ENCODE data around the gene ACE2. TPM values are rescaled to one million over a fixed set of nuclear protein-coding genes. Genes with fewer than 3 reads are reported as not detected.

The ACE2 gene
- polyA plus RNA-seq, 3 donors = not detected

GRCh38 chrX:15564981-15565579, 35.7 kb downstream of the ACE2 start:
- Histone ChIP-seq H3K9me3 (replicated peaks in 1 of 2; ENCODE audit: control insufficient read depth in 1 of 2, insufficient read depth in 1 of 2, low read length in 2 of 2) (no peaks in the 10 kb centered on the region), H4K20me1 (ENCODE audit: insufficient read depth, low read length) (no peaks in the 10 kb centered on the region), H3K9ac (ENCODE audit: insufficient read depth, low read length, poor library complexity, severe bottlenecking) (no peak overlapping the region), H3K4me2 (replicated peaks; ENCODE audit: extremely low read depth, low read length, poor library complexity, severe bottlenecking) (no peak overlapping the region), H3K4me3 (replicated peaks in 1 of 3; ENCODE audit: low read depth in 2 of 3, low read length in 3 of 3) (no peak overlapping the region), H3K79me2 (ENCODE audit: insufficient read depth, low read length) (no peaks in the 10 kb centered on the region), H3K27ac (ENCODE audit: low read depth in 1 of 2, low read length in 2 of 2) (no peak overlapping the region), H3K36me3 (replicated peaks in 1 of 2; ENCODE audit: control insufficient read depth in 1 of 2, insufficient read depth in 2 of 2, low read length in 2 of 2) (no peaks in the 10 kb centered on the region), H2AFZ (ENCODE audit: insufficient read depth, low read depth, low read length, poor library complexity, severe bottlenecking) (peak overlapping the region; percentile 7), H3K27me3 (ENCODE audit: control insufficient read depth in 2 of 2, insufficient read depth in 2 of 2, low read length in 2 of 2) (peaks cover 0 to 72% of the 10 kb centered on the region in 2 donors), H3K4me1 (ENCODE audit: control insufficient read depth in 1 of 2, insufficient read depth in 2 of 2, low read length in 2 of 2) (no peaks in the 10 kb centered on the region)
- intact Hi-C loops (cut with micrococcal nuclease) = loop anchor here in 1 of 2 donors (5.0 kb wide), 1 partner anchor 218 kb away; no protein-coding TSS in a partner anchor
- Mint-ChIP-seq H3K4me3 (no peak overlapping the region), H3K4me1 (peaks cover 4% of the 10 kb centered on the region), H3K9me3 (peaks cover 0 to 1% (median 0%) of the 10 kb centered on the region in 7 donors), H3K27me3 (ENCODE audit: low read depth in 3 of 3) (peaks cover 1 to 54% (median 2%) of the 10 kb centered on the region in 3 donors), H3K27ac (peak overlapping the region in 2 of 7 donors; percentile 56 to 74), H3K36me3 (no peaks in the 10 kb centered on the region)
- peak; percentile 29 to 39 (median 30) for DNase-seq
- peak; percentile 46 for TF ChIP-seq CTCF (IDR thresholded peaks at IDR 0.05)
- 0% methylated on average over 2 of the region's 5 CpGs for WGBS (ENCODE audit: insufficient coverage)

- Mint-ChIP-seq H3K4me3 (no peak overlapping the region), H3K4me1 (peaks cover 4% of the 10 kb centered on the region), H3K36me3 (no peaks in the 10 kb centered on the region), H3K27ac (no peak overlapping the region), H3K9me3 (peaks cover 0 to 1% (median 0%) of the 10 kb centered on the region in 7 donors), H3K27me3 (ENCODE audit: low read depth in 3 of 3) (peaks cover 1 to 58% (median 2%) of the 10 kb centered on the region in 3 donors)
- TF ChIP-seq CTCF (IDR thresholded peaks at IDR 0.05) = no peak
- H3K9ac ChIP-seq (ENCODE audit: insufficient read depth, low read length, poor library complexity, severe bottlenecking) = no peak overlapping the region
- no peaks in the 10 kb centered on the region for H3K79me2 ChIP-seq (ENCODE audit: insufficient read depth, low read length)
- H4K20me1 ChIP-seq (ENCODE audit: insufficient read depth, low read length) = no peaks in the 10 kb centered on the region
- no CpG with 5 or more reads among the region's 7 CpGs for WGBS (ENCODE audit: insufficient coverage)
- intact Hi-C loops (cut with micrococcal nuclease) = no loop called here
- no peaks in the 10 kb centered on the region for H3K36me3 ChIP-seq (replicated peaks in 1 of 2; ENCODE audit: control insufficient read depth in 1 of 2, insufficient read depth in 2 of 2, low read length in 2 of 2)
- H3K27ac ChIP-seq (ENCODE audit: low read depth in 1 of 2, low read length in 2 of 2) = no peak overlapping the region
- no peak overlapping the region for H3K4me2 ChIP-seq (replicated peaks; ENCODE audit: extremely low read depth, low read length, poor library complexity, severe bottlenecking)
- no peaks in the 10 kb centered on the region for H3K4me1 ChIP-seq (ENCODE audit: control insufficient read depth in 1 of 2, insufficient read depth in 2 of 2, low read length in 2 of 2)
- no peaks in the 10 kb centered on the region for H3K9me3 ChIP-seq (replicated peaks in 1 of 2; ENCODE audit: control insufficient read depth in 1 of 2, insufficient read depth in 1 of 2, low read length in 2 of 2)
- no peak overlapping the region for H2AFZ ChIP-seq (ENCODE audit: insufficient read depth, low read depth, low read length, poor library complexity, severe bottlenecking)
- H3K4me3 ChIP-seq (replicated peaks in 1 of 3; ENCODE audit: low read depth in 2 of 3, low read length in 3 of 3) = no peak overlapping the region
- peaks cover 0 to 70% of the 10 kb centered on the region in 2 donors for H3K27me3 ChIP-seq (ENCODE audit: control insufficient read depth in 2 of 2, insufficient read depth in 2 of 2, low read length in 2 of 2)
- no peak for DNase-seq
These were observed 37.7 kb downstream of the ACE2 start for GRCh38 chrX:15563056-15563455.
